GM12878 (cell line): ENCODE data around the gene TUBGCP2. TPM values are rescaled to one million over a fixed set of nuclear protein-coding genes. Genes with fewer than 3 reads are reported as not detected.

Experiments
- ATAC-seq: fragments of 200-7000 bp; cut with Tn5 transposase; 3 replicates; pipeline ENCODE4 v1.9.1; 2020; ENCODE audit warnings: mild to moderate bottlenecking, moderate library complexity
- BruUV-seq: library from RNA; stranded (reverse); fragments of 400-500 nt; replicated peaks from 2 replicates; lab custom pipeline; 2021; lab: Mats Ljungman, UMichigan
- CTCF ChIA-PET: fragments of 300-600 bp; sonication (Branson Sonifier 250); formaldehyde crosslinking; extraction: SDS; loops from one replicate; lab custom pipeline; 2021; ENCODE audit warnings: inconsistent platforms; lab: Yijun Ruan, JAX
- POLR2A ChIA-PET: fragments of 350-600 bp; formaldehyde crosslinking; extraction: SDS; loops from one replicate; lab custom pipeline; 2021; ENCODE audit warnings: inconsistent platforms; lab: Charles Lee
- RAD21 ChIA-PET: fragments of 300-600 bp; sonication (Branson Sonifier 250); formaldehyde crosslinking; loops from one replicate; lab custom pipeline; 2023; ENCODE audit warnings: antibody characterized with exemption; ENCODE audit not compliant: unreplicated experiment; lab: Charles Lee
- SMC1A ChIA-PET: fragments of 300-600 bp; sonication (Branson Sonifier 250); formaldehyde crosslinking; loops from one replicate; lab custom pipeline; 2023; ENCODE audit not compliant: unreplicated experiment, uncharacterized antibody; lab: Charles Lee
- DNase-seq: peaks from one replicate; pipeline ENCODE4 v3.0.0-alpha.2; 2011; ENCODE audit warnings: low read depth, low spot score
- FAIRE-seq: peaks from 3 replicates; lab custom pipeline; 2011; peaks lifted over from hg19 to GRCh38; lab: Jason Lieb, UNC
- H2AFZ ChIP-seq: 2 replicates; pipeline ENCODE4 v1.6.0; 2011; ENCODE audit warnings: low read depth, low read length, control low read depth; ENCODE audit not compliant: control insufficient read depth
- H3K27ac ChIP-seq: 2 replicates; pipeline ENCODE4 v1.5.1; 2011; ENCODE audit warnings: control low read depth; ENCODE audit not compliant: control insufficient read depth, insufficient read depth
- H3K27me3 ChIP-seq, 2 experiments: replicated peaks in 1 of 2; 2 replicates each; pipeline versions ENCODE4 v1.6.0 to v1.6.1; 2011; ENCODE audit warnings: low read length in 1 of 2; ENCODE audit not compliant: control insufficient read depth in 2 of 2, insufficient read depth in 2 of 2
- H3K36me3 ChIP-seq, 2 experiments: 2 replicates each; pipeline ENCODE4 v1.5.1; 2011; ENCODE audit warnings: low read length in 1 of 2; ENCODE audit not compliant: control insufficient read depth in 2 of 2, insufficient read depth in 2 of 2
- H3K4me1 ChIP-seq: 2 replicates; pipeline ENCODE4 v1.6.1; 2011; ENCODE audit warnings: mild to moderate bottlenecking, low read length, moderate library complexity, mixed read lengths; ENCODE audit not compliant: control insufficient read depth, insufficient read depth
- H3K4me2 ChIP-seq: 2 replicates; pipeline ENCODE4 v1.6.0; 2011; ENCODE audit warnings: control low read depth; ENCODE audit not compliant: control insufficient read depth, insufficient read depth
- H3K4me3 ChIP-seq: fragments of 200-600 bp; sonication (generic); 2 replicates; pipeline ENCODE4 v1.5.1; 2016
- H3K79me2 ChIP-seq: 2 replicates; pipeline ENCODE4 v1.6.0; 2011; ENCODE audit warnings: low read length; ENCODE audit not compliant: control insufficient read depth, insufficient read depth
- H3K9ac ChIP-seq: 2 replicates; pipeline ENCODE4 v1.8.0; 2011; ENCODE audit warnings: low read length, control low read depth, mixed read lengths; ENCODE audit not compliant: control insufficient read depth, insufficient read depth
- H3K9me3 ChIP-seq: replicated peaks from 3 replicates; pipeline ENCODE4 v1.5.1; 2011; ENCODE audit warnings: mild to moderate bottlenecking, low read length; ENCODE audit not compliant: control insufficient read depth, insufficient read depth
- H4K20me1 ChIP-seq: 2 replicates; pipeline ENCODE4 v1.6.0; 2011; ENCODE audit not compliant: control insufficient read depth, insufficient read depth
- BRCA1 ChIP-seq: IDR thresholded peaks from 2 replicates; pipeline ENCODE4 v1.6.1; 2011; ENCODE audit warnings: low read depth, low read length, improper control_type of control experiment
- FOS ChIP-seq: IDR thresholded peaks from 3 replicates; pipeline ENCODE4 v1.6.1; 2011; ENCODE audit warnings: borderline replicate concordance; ENCODE audit not compliant: insufficient read length; ENCODE audit errors: extremely low read depth
- HCFC1 ChIP-seq: fragments of 150-350 bp; IDR thresholded peaks from 2 replicates; pipeline ENCODE4 v1.6.1; 2014; ENCODE audit warnings: low read length
- IKZF2 ChIP-seq, 2 experiments: fragments of 450-650 bp; IDR thresholded peaks; 2 replicates each; pipeline ENCODE4 v1.6.1; 2017; ENCODE audit warnings: mild to moderate bottlenecking in 2 of 2, moderate library complexity in 2 of 2
- LARP7 ChIP-seq: fragments of 450-650 bp; IDR thresholded peaks from 2 replicates; pipeline ENCODE4 v1.6.1; 2017; ENCODE audit warnings: mild to moderate bottlenecking
- MXI1 ChIP-seq: fragments of 150-350 bp; IDR thresholded peaks from 2 replicates; pipeline ENCODE4 v1.6.1; 2011; ENCODE audit warnings: low read depth, mild to moderate bottlenecking, inconsistent platforms, low read length, improper control_type of control experiment
- POLR2AphosphoS2 ChIP-seq: IDR thresholded peaks from 2 replicates; pipeline ENCODE4 v1.6.1; 2011; ENCODE audit warnings: low read depth, mild to moderate bottlenecking, low read length, improper control_type of control experiment, moderate library complexity
- SMAD5 ChIP-seq: IDR thresholded peaks from 2 replicates; pipeline ENCODE4 v1.6.1; 2016; ENCODE audit warnings: antibody characterized with exemption, low read depth
- SMC3 ChIP-seq: IDR thresholded peaks from 2 replicates; pipeline ENCODE4 v1.6.1; 2011; ENCODE audit warnings: low read length, improper control_type of control experiment, borderline replicate concordance
- SUZ12 ChIP-seq: fragments of 200-600 bp; sonication (generic); IDR thresholded peaks from one replicate; pipeline ENCODE4 v1.6.1; 2018; ENCODE audit warnings: antibody characterized with exemption, mild to moderate bottlenecking; ENCODE audit not compliant: unreplicated experiment
- TAF1 ChIP-seq: IDR thresholded peaks from 2 replicates; pipeline ENCODE4 v1.6.1; 2011; ENCODE audit warnings: mild to moderate bottlenecking, low read depth, low read length, borderline replicate concordance
- TCF3 ChIP-seq: IDR thresholded peaks from 2 replicates; pipeline ENCODE4 v1.6.1; 2012; ENCODE audit warnings: low read depth, mild to moderate bottlenecking, low read length, borderline replicate concordance; ENCODE audit not compliant: insufficient read depth
- ZZZ3 ChIP-seq: IDR thresholded peaks from 2 replicates; pipeline ENCODE4 v1.6.1; 2011; ENCODE audit warnings: low read depth; ENCODE audit not compliant: control insufficient read depth, insufficient read length
- WGBS: methylation state at CpG from one replicate; pipeline ENCODE4 v1.1.6; 2016; ENCODE audit warnings: low lambda C conversion rate; ENCODE audit not compliant: insufficient replicate concordance, insufficient coverage; ENCODE audit errors: missing lambda C conversion rate; 5-methylcytosine and 5-hydroxymethylcytosine counted together
- in situ Hi-C: fragments of 300-500 bp; cut with MboI; formaldehyde crosslinking; loops from 9 replicates; pipeline ENCODE4 v1.14.3; 2018; ENCODE audit warnings: mixed read lengths
- intact Hi-C: fragments of 100-400 bp; cut with micrococcal nuclease; formaldehyde crosslinking; loops from one replicate; pipeline ENCODE4 v1.14.2; 2022; ENCODE audit not compliant: unreplicated experiment
- polyA plus RNA-seq, 11 experiments: library from polyadenylated mRNA; depleted of rRNA in 4 of 11; unstranded in 6 of 11; stranded (reverse) in 5 of 11; fragments of >200 nt; fragmentation: Nextera tagmentation in 4 of 11; fragmentation: Illumina TruSeq in 1 of 11; extraction: Ambion mirVana in 4 of 11; extraction: Trizol in 1 of 11; gene quantifications; 1 replicate in 1 of 11; 2 replicates in 10 of 11; pipeline versions ENCODE4 v1.2.1 to v1.2.3, GENCODE V29; 2011 to 2016; ENCODE audit warnings: inconsistent platforms in 2 of 11, missing spikeins in 2 of 11, low read depth in 1 of 11
- total RNA-seq, 4 experiments: library from RNA; depleted of rRNA in 3 of 4; stranded (reverse); fragments of >200 nt in 3 of 4; fragmentation: Illumina TruSeq in 1 of 4; extraction: Trizol in 1 of 4; gene quantifications; 2 replicates each; pipeline versions ENCODE4 v1.2.1 to v1.2.3, GENCODE V29; 2013 to 2021
- TF ChIP-seq, protein P1 (sequence below): IDR thresholded peaks from 2 replicates; pipeline ENCODE4 v1.6.1; 2012; ENCODE audit warnings: mild to moderate bottlenecking, low read depth, low read length
- TF ChIP-seq, protein P2 (sequence below): IDR thresholded peaks from 2 replicates; pipeline ENCODE4 v1.6.1; 2011; ENCODE audit warnings: borderline replicate concordance, low read depth, mild to moderate bottlenecking, moderate library complexity, low read length; ENCODE audit not compliant: insufficient read depth, poor library complexity, severe bottlenecking
- TF ChIP-seq, protein P3 (sequence below): IDR thresholded peaks from 2 replicates; pipeline ENCODE4 v1.6.1; 2012; ENCODE audit warnings: low read depth, low read length, improper control_type of control experiment
- TF ChIP-seq, protein P4 (sequence below): fragments of 450-650 bp; IDR thresholded peaks from 2 replicates; pipeline ENCODE4 v1.6.1; 2017; ENCODE audit warnings: antibody characterized with exemption, mild to moderate bottlenecking, moderate library complexity

Gene TUBGCP2
- total and polyA plus RNA-seq, 10 of the 15 experiments (the other 5 are each of a cell fraction or from before 2014, with no cell fraction given): 4.8 to 47.1 (median 34.7) TPM

DNA sequence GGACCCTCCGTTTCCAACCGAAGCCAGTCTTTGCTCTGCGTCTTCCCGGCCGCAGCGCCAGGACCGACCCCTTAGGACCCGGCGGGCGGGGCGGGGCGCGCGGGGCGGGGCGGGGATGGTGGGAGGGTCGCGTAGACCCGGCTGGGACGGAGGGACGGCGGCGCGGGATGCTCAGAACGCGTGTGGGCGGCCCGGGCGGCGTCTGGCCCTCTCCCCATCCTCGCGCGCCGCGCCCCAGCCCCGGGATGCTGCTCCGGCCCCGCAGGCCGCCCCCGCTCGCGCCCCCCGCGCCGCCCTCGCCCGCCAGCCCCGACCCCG, 78.7 kb downstream of the TUBGCP2 start, which contains the start of gene UTF1:
Gene UTF1 (plus strand): TSS at position 174 of the 318 bp plus-strand sequence. CDS start 72 bp downstream, at position 246.
- no TSS peak for BruUV-seq
- Histone ChIP-seq H3K27ac (no peak within 1 kb of the TSS), H3K9me3 (no peaks in the 10 kb centered on the region), H3K4me1 (no peaks in the 10 kb centered on the region), H3K79me2 (no peaks in the 10 kb centered on the region), H3K4me2 (no peak within 1 kb of the TSS), H3K4me3 (no peak within 1 kb of the TSS), H4K20me1 (no peaks in the 10 kb centered on the region), H3K27me3 (peaks cover 1 to 3% of the 10 kb centered on the region in 2 experiments; a peak in 2 of 4 replicates), H3K36me3 (no peaks in the 10 kb centered on the region), H2AFZ (no peak within 1 kb of the TSS), H3K9ac (no peak within 1 kb of the TSS)
- FAIRE-seq: no peak
- WGBS: no CpG with 5 or more reads among the region's 49 CpGs
- in situ Hi-C loops (no loop called here), intact Hi-C loops (no loop called here)
- ChIA-PET RAD21 (no interaction called here), POLR2A (no interaction called here), CTCF (no interaction called here), SMC1A (no interaction called here)
- ATAC-seq: no peak
- no peak for DNase-seq
- TF ChIP-seq, protein P1, sequence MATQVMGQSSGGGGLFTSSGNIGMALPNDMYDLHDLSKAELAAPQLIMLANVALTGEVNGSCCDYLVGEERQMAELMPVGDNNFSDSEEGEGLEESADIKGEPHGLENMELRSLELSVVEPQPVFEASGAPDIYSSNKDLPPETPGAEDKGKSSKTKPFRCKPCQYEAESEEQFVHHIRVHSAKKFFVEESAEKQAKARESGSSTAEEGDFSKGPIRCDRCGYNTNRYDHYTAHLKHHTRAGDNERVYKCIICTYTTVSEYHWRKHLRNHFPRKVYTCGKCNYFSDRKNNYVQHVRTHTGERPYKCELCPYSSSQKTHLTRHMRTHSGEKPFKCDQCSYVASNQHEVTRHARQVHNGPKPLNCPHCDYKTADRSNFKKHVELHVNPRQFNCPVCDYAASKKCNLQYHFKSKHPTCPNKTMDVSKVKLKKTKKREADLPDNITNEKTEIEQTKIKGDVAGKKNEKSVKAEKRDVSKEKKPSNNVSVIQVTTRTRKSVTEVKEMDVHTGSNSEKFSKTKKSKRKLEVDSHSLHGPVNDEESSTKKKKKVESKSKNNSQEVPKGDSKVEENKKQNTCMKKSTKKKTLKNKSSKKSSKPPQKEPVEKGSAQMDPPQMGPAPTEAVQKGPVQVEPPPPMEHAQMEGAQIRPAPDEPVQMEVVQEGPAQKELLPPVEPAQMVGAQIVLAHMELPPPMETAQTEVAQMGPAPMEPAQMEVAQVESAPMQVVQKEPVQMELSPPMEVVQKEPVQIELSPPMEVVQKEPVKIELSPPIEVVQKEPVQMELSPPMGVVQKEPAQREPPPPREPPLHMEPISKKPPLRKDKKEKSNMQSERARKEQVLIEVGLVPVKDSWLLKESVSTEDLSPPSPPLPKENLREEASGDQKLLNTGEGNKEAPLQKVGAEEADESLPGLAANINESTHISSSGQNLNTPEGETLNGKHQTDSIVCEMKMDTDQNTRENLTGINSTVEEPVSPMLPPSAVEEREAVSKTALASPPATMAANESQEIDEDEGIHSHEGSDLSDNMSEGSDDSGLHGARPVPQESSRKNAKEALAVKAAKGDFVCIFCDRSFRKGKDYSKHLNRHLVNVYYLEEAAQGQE: no peak
- TF ChIP-seq TAF1 (no peak), SUZ12 (no peak), BRCA1 (no peak), IKZF2 (IDR thresholded peaks at IDR 0.05) (no peak), TCF3 (no peak), ZZZ3 (no peak), MXI1 (no peak), HCFC1 (no peak), LARP7 (no peak), SMAD5 (no peak), FOS (no peak), POLR2AphosphoS2 (no peak), SMC3 (no peak)
- TF ChIP-seq, protein P2, sequence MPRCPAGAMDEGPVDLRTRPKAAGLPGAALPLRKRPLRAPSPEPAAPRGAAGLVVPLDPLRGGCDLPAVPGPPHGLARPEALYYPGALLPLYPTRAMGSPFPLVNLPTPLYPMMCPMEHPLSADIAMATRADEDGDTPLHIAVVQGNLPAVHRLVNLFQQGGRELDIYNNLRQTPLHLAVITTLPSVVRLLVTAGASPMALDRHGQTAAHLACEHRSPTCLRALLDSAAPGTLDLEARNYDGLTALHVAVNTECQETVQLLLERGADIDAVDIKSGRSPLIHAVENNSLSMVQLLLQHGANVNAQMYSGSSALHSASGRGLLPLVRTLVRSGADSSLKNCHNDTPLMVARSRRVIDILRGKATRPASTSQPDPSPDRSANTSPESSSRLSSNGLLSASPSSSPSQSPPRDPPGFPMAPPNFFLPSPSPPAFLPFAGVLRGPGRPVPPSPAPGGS: no peak
- TF ChIP-seq, protein P3, sequence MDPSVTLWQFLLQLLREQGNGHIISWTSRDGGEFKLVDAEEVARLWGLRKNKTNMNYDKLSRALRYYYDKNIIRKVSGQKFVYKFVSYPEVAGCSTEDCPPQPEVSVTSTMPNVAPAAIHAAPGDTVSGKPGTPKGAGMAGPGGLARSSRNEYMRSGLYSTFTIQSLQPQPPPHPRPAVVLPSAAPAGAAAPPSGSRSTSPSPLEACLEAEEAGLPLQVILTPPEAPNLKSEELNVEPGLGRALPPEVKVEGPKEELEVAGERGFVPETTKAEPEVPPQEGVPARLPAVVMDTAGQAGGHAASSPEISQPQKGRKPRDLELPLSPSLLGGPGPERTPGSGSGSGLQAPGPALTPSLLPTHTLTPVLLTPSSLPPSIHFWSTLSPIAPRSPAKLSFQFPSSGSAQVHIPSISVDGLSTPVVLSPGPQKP: no peak
- TF ChIP-seq, protein P4, sequence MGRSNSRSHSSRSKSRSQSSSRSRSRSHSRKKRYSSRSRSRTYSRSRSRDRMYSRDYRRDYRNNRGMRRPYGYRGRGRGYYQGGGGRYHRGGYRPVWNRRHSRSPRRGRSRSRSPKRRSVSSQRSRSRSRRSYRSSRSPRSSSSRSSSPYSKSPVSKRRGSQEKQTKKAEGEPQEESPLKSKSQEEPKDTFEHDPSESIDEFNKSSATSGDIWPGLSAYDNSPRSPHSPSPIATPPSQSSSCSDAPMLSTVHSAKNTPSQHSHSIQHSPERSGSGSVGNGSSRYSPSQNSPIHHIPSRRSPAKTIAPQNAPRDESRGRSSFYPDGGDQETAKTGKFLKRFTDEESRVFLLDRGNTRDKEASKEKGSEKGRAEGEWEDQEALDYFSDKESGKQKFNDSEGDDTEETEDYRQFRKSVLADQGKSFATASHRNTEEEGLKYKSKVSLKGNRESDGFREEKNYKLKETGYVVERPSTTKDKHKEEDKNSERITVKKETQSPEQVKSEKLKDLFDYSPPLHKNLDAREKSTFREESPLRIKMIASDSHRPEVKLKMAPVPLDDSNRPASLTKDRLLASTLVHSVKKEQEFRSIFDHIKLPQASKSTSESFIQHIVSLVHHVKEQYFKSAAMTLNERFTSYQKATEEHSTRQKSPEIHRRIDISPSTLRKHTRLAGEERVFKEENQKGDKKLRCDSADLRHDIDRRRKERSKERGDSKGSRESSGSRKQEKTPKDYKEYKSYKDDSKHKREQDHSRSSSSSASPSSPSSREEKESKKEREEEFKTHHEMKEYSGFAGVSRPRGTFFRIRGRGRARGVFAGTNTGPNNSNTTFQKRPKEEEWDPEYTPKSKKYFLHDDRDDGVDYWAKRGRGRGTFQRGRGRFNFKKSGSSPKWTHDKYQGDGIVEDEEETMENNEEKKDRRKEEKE: no peak
